ENCODE measurements around the gene ATG13. TPM values are rescaled to one million over a fixed set of nuclear protein-coding genes. Genes with fewer than 3 reads are reported as not detected.

Gene ATG13
- total and polyA plus RNA-seq, 11 donors, result 26.7 to 74.8 (median 48.7) TPM

DNA sequence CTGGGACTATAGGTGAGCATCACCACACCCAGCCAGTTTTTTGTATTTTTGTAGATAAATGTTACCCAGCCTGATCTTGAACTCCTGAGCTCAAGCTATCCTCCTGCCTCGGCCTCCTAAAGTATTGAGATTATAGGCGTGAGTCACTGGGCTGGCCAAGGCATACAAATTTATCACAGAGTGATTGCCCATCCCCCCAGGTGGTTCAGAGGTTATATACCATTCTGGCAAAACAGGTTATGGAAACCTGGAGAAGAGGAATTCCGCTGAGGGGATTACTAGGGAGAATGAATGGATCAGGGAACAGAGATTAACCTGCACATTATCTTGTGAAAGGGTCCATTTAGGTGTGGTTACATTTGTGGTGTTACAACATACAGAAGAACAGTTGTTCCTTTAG is 8.1 kb downstream of the ATG13 start:
- intact Hi-C loops (cut with DNase I), result no loop called here
- Histone ChIP-seq H3K27me3 (no peaks in the 10 kb centered on the region), H3K27ac (no peak overlapping the region), H3K9me3 (no peaks in the 10 kb centered on the region), H3K4me1 (peaks cover 0 to 10% (median 2%) of the 10 kb centered on the region in 12 donors), H3K4me3 (no peak overlapping the region), H3K36me3 (peaks cover 0 to 91% (median 82%) of the 10 kb centered on the region in 9 donors)
- TF ChIP-seq CTCF (IDR thresholded peaks at IDR 0.05) (no peak), POLR2A (IDR thresholded peaks at IDR 0.05) (no peak)
- 88 to 97% (median 94%) methylated on average over 3 of the region's 3 CpGs for WGBS, 4 donors
- DNase-seq, result no peak
- ATAC-seq, result no peak

- 80 to 89% (median 83%) methylated on average over 6 of the region's 6 CpGs for WGBS, 4 donors
- ATAC-seq (peak in 1 of 4 donors; percentile 24), DNase-seq (no peak)
- peaks cover 0 to 5% (median 0%) of the 10 kb centered on the region in 12 donors for H3K4me1 ChIP-seq
- no peaks in the 10 kb centered on the region for H3K9me3 ChIP-seq
- no peak overlapping the region for H3K27ac ChIP-seq
- H3K27me3 ChIP-seq, result no peaks in the 10 kb centered on the region
- no peak overlapping the region for H3K4me3 ChIP-seq
- intact Hi-C loops (cut with DNase I), result no loop called here
- H3K36me3 ChIP-seq, result peaks cover 0 to 87% (median 76%) of the 10 kb centered on the region in 9 donors
- TF ChIP-seq CTCF (IDR thresholded peaks at IDR 0.05), result no peak
- TF ChIP-seq POLR2A (IDR thresholded peaks at IDR 0.05), result no peak
Measured at GRCh38 chr11:46628961-46629360, 11.6 kb downstream of the ATG13 start.

DNA sequence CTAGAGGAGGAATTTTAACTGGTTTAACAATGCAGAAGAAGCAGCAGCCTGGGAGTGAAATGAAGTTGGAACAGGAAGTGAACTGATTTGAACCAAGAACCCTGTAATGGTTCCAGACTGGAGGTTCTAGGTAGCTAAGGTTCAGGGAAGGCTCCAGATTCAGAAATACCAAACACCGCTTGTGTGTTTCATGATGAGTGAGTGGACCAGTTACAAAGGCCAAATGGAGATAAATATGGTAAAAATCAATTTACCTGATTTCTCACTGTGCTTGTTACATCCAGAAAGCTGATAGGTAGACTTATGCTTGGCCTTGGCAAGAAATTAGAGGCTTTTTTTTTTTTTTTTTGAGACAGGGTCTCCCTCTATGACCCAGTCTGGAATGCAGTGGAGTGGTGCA is 12.9 kb downstream of the ATG13 start:
- H3K36me3 ChIP-seq, result peaks cover 0 to 86% (median 63%) of the 10 kb centered on the region in 9 donors

DNA sequence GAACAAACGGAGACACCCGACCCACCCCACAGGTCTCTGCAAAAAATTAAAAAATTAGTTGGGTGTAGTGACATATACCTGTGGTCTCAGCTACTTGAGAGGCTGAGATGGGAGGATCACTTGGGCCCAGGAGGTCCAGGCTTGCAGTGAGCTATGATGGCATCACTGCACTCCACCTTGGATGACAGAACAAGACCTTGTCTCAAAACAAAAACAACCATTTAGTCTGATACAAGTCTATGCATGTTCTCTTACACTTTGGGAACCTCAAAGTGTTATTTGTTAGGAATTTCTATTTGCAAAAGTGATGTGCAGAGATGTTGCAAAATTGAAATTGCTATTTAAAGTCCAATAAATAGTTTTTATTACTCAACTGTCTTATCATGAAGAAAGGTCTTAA is 14.3 kb downstream of the ATG13 start:
- TF ChIP-seq POLR2A (IDR thresholded peaks at IDR 0.05) (no peak), CTCF (IDR thresholded peaks at IDR 0.05) (no peak)
- Histone ChIP-seq H3K9me3 (no peaks in the 10 kb centered on the region), H3K4me1 (peaks cover 0 to 5% (median 0%) of the 10 kb centered on the region in 12 donors), H3K27ac (no peak overlapping the region), H3K27me3 (no peaks in the 10 kb centered on the region), H3K36me3 (peaks cover 0 to 84% (median 61%) of the 10 kb centered on the region in 9 donors), H3K4me3 (no peak overlapping the region)
- 86 to 95% (median 92%) methylated on average over 2 of the region's 2 CpGs for WGBS, 4 donors
- ATAC-seq (no peak), DNase-seq (no peak)
- intact Hi-C loops (cut with DNase I), result no loop called here

More for the DNA sequence above, 12.9 kb downstream of the ATG13 start:
- intact Hi-C loops (cut with DNase I), result no loop called here
- DNase-seq (no peak), ATAC-seq (no peak)
- Histone ChIP-seq H3K27me3 (no peaks in the 10 kb centered on the region), H3K9me3 (no peaks in the 10 kb centered on the region), H3K27ac (no peak overlapping the region), H3K4me1 (peaks cover 0 to 5% (median 0%) of the 10 kb centered on the region in 12 donors), H3K4me3 (no peak overlapping the region)
- no peak for TF ChIP-seq CTCF (IDR thresholded peaks at IDR 0.05)
- no peak for TF ChIP-seq POLR2A (IDR thresholded peaks at IDR 0.05)
- WGBS, 4 donors, result 96 to 100% (median 100%) methylated on average over 1 of the region's 1 CpG

Measured in heart left ventricle (tissue), 16 donors.